Stimulated activated effector memory CD8-positive, alpha-beta T cell treated with anti-CD3 and anti-CD28 coated beads, Interleukin-12 subunit alpha, Interleukin-12 subunit beta, amount 100 ng/mL, for 72 hours (primary cell): ENCODE data around the gene KCTD1.

Experiments
- ATAC-seq: fragments of 150-1000 bp; cut with Tn5 transposase; 2 replicates; pipeline ENCODE4 v1.10.0; 2021
- DNase-seq, 2 donors: peaks; one replicate each; pipeline ENCODE4 v3.0.0; 2021 to 2022; ENCODE audit warnings: low spot score in 2 of 2
- H3K27ac Mint-ChIP-seq: one replicate; pipeline ENCODE4 v1.8.0; 2022; ENCODE audit warnings: mild to moderate bottlenecking, mixed read lengths
- H3K36me3 Mint-ChIP-seq: one replicate; pipeline ENCODE4 v1.8.0; 2022; ENCODE audit warnings: mild to moderate bottlenecking, mixed read lengths
- H3K4me1 Mint-ChIP-seq: one replicate; pipeline ENCODE4 v1.8.0; 2022; ENCODE audit warnings: mixed read lengths
- H3K4me3 Mint-ChIP-seq: one replicate; pipeline ENCODE4 v1.8.0; 2022; ENCODE audit warnings: mild to moderate bottlenecking, mixed read lengths
- H3K9me3 Mint-ChIP-seq: one replicate; pipeline ENCODE4 v1.8.0; 2022; ENCODE audit warnings: mixed read lengths

KCTD1 gene

DNA sequence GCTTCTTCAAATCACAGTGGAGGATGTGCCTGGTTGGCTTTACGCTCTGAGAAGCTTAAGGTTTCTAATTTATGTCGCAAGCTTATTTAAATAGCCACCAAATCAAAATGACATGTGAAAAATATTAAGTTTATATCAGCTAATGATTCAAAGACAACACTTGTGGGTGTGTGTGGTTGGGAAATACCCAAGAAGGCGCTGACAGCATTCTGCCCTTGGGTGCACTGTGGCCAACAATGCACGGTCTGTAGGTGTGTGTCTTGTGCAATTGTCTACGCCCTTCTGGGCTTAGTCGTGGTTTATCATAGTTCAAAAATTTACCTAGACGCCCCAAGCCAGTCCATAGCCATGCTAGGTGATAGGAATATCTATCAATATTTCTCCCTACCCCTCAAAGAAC, 60.9 kb downstream of the KCTD1 start:
- no peak for DNase-seq
- ATAC-seq: peak; percentile 91
- no peaks in the 10 kb centered on the region for H3K9me3 Mint-ChIP-seq
- H3K4me1 Mint-ChIP-seq: no peaks in the 10 kb centered on the region
- no peak overlapping the region for H3K4me3 Mint-ChIP-seq
- no peaks in the 10 kb centered on the region for H3K36me3 Mint-ChIP-seq
- H3K27ac Mint-ChIP-seq: no peak overlapping the region

DNA sequence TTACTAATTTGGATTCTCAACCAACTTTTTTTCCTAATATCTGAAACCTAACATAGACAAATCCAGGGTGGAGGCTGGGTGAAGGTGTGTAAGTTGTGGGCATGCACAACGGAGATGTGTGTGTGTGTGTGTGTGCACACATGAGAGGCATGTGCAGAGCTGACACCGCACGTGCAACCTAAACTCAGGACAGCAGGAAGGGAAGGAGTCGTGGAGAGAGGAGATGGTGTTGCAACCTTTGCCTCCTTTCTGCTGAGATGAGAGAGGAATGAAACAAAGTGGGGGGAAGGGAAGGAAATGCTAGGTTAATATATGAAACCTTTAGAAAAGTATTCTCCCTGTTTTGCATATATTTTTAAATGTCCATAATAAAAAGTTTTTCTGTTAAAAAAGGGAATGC, 64.7 kb downstream of the KCTD1 start:
- Mint-ChIP-seq H3K27ac (no peak overlapping the region), H3K36me3 (no peaks in the 10 kb centered on the region), H3K4me1 (no peaks in the 10 kb centered on the region), H3K4me3 (no peak overlapping the region), H3K9me3 (no peaks in the 10 kb centered on the region)
- no peak for DNase-seq
- ATAC-seq: no peak

- Mint-ChIP-seq H3K36me3 (no peaks in the 10 kb centered on the region), H3K27ac (no peak overlapping the region), H3K4me1 (no peaks in the 10 kb centered on the region), H3K4me3 (no peak overlapping the region), H3K9me3 (no peaks in the 10 kb centered on the region)
- ATAC-seq (no peak), DNase-seq (no peak)
These were observed 65.8 kb downstream of the KCTD1 start for GRCh38 chr18:26482569-26482968.

DNA sequence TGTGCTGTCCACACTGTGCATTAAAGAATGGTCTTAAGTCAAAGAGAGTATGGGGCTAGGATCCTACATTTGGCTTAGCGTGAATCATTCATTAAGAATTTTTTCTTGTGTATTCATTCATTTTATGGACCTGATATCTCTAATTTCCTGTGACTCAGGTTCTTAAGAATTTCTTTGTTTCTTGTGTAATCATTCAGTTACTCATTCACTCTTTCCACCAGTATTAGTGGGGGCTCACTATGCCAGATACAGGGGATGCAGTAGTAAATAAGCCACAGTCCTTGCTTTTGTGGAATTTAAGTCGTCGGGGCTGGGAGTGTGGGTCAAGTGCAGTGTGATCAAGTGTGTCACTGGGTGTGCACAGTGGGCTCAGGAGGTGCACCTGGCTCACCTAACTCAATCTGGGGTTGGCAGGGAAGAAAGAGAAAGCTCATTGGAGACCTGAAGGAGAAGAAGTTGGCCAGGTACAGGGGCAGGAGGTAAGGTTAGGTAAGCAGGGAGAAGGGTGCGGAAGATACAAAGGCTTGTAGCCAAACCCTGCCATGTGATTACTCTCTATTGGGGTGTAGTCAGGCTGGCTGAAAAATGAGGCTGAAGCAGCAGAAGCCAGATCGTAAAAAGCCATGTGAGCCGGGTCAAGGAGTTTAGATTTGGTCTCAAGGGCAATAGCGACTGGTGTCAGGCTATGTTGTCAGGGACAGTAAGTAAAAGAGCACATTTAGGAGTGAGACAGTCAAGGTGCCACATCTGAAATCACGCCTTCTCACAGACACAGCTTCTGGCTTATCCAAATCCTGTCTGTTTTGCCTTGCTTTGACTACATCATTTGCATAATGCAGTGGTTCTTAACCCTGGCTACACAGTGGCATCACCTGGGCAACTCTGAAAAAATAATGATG, 67.2 kb downstream of the KCTD1 start:
- H3K36me3 Mint-ChIP-seq: no peaks in the 10 kb centered on the region
- H3K9me3 Mint-ChIP-seq: no peaks in the 10 kb centered on the region
- no peak for DNase-seq
- no peak overlapping the region for H3K27ac Mint-ChIP-seq
- no peaks in the 10 kb centered on the region for H3K4me1 Mint-ChIP-seq
- no peak for ATAC-seq
- no peak overlapping the region for H3K4me3 Mint-ChIP-seq

DNA sequence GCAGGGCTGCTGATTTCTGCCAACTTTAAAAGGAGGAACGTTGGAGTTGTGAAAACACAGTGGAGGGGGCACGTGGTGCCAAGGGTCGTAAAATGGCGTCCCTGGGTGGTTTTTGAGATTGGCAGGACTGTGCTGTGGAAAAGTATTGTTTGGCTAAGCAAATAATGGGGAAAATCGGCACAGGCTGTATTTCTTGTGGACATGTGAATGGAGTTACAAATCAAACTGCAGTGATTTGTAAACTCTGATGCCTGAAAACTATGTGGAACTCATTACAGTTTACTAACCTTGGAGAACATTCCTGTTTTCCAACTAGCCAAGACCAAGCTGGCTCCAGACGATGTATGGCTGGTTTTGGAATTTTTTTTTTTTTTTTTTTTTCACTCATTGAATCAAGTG, 68.7 kb downstream of the KCTD1 start:
- no peaks in the 10 kb centered on the region for H3K36me3 Mint-ChIP-seq
- H3K4me1 Mint-ChIP-seq: no peaks in the 10 kb centered on the region
- no peaks in the 10 kb centered on the region for H3K9me3 Mint-ChIP-seq

DNA sequence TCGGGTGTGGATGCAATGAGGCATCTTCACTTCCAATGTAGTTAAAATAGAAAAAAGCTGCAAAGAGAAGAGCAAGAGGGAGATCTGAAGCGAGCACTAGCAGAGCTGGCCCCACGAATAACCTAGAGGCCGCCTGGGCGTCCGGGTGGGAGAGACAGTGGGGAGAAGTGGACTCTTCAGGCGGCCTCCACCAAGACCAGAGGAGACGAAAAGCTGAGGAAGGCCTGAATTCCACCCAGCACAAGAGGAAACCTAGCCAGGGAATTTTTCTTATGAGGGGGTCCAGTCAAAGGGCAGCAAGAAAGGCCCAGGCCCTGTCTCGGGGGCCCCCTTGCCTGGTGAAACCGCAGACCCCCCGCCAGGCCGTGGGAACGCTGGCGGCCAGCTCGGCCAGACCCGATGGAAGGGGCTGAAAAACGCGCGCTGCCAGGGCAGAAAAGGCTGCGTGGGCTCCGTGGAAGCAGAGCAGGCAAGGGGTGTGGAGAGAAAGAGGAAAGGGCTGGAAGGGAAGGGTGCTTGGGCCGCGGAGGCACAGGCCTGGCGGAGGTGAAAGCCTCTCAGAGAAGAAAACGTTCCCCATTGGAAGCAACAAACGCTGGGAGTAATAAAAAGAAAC, 69.2 kb downstream of the KCTD1 start:
- no peaks in the 10 kb centered on the region for H3K9me3 Mint-ChIP-seq
- H3K4me3 Mint-ChIP-seq: no peak overlapping the region
- no peaks in the 10 kb centered on the region for H3K36me3 Mint-ChIP-seq
- H3K4me1 Mint-ChIP-seq: no peaks in the 10 kb centered on the region
- no peak for ATAC-seq
- H3K27ac Mint-ChIP-seq: no peak overlapping the region
- DNase-seq: no peak

More for the DNA sequence above, 68.7 kb downstream of the KCTD1 start:
- Mint-ChIP-seq H3K4me3 (no peak overlapping the region), H3K27ac (no peak overlapping the region)
- ATAC-seq (no peak), DNase-seq (no peak)

GRCh38 chr18:26477828-26478466, 70.4 kb downstream of the KCTD1 start:
- Mint-ChIP-seq H3K27ac (no peak overlapping the region), H3K4me1 (no peaks in the 10 kb centered on the region), H3K9me3 (no peaks in the 10 kb centered on the region), H3K36me3 (no peaks in the 10 kb centered on the region), H3K4me3 (no peak overlapping the region)
- DNase-seq: no peak
- no peak for ATAC-seq

GRCh38 chr18:26476697-26477096, 71.7 kb downstream of the KCTD1 start:
- Mint-ChIP-seq H3K27ac (no peak overlapping the region), H3K36me3 (no peaks in the 10 kb centered on the region), H3K4me3 (no peak overlapping the region), H3K9me3 (no peaks in the 10 kb centered on the region), H3K4me1 (no peaks in the 10 kb centered on the region)
- DNase-seq (no peak), ATAC-seq (no peak)

DNA sequence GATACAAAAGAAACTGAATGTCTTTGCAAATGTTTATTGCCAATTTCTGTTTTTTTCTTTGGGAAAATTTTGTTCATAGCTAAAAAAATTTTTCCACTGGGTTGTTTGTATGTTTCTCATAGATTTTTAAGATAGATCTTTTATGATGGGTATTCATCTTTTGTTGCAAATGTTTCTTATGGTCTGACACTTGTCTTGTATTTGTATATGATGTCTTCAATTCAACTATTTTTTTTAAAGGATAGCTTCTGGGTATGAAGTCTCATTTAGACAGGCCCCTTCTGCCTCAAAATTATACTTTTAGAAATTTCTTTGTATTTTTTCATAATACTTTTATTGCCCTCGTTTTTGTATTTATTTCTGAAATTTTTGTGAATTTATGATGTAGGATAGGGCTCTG, 73.8 kb downstream of the KCTD1 start:
- no peak for DNase-seq
- H3K27ac Mint-ChIP-seq: no peak overlapping the region
- H3K9me3 Mint-ChIP-seq: no peaks in the 10 kb centered on the region
- no peak overlapping the region for H3K4me3 Mint-ChIP-seq
- no peak for ATAC-seq
- H3K36me3 Mint-ChIP-seq: no peaks in the 10 kb centered on the region
- H3K4me1 Mint-ChIP-seq: no peaks in the 10 kb centered on the region

DNA sequence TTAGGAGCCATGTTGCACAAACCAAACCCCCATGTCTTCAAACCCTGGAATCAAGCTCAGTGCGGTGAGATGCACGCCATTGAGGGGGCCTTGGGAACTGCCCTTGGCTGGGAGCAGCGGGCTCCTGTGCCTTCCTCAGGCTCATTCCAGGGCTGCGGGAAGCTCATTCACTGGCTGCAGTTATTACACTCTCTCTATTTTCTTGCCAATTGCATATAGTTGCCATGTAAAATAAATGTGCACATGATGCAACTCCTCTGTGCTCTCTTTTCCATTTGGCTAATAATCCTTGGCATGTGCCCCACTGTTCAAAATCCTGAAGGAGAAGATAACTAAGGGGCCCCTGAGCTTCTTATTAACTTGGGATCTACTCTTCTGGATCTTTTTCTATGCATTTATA, 74.7 kb downstream of the KCTD1 start:
- Mint-ChIP-seq H3K9me3 (no peaks in the 10 kb centered on the region), H3K36me3 (no peaks in the 10 kb centered on the region), H3K4me1 (no peaks in the 10 kb centered on the region), H3K27ac (no peak overlapping the region), H3K4me3 (no peak overlapping the region)
- no peak for DNase-seq
- ATAC-seq: no peak

DNA sequence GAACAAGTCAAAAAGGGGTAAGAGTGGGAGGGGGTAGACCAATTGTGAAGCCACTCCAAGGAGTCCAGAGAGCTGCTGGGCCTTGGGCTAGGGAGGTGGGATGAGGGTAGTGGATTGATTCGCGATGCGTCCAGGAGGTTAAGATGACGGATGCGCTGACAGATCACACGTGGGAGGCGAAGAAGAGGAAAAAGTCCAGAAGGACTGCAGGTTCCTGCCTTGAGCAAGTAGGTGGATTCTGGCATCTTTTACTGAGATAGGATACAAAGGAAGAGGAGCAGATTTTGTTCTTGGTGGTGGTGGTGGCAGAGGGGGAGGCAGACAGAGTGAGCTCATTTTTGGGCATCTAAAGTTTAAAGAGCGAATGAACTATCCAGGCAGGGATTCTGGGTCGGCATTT, 76.5 kb downstream of the KCTD1 start:
- ATAC-seq (no peak), DNase-seq (no peak)
- H3K9me3 Mint-ChIP-seq: no peaks in the 10 kb centered on the region
- no peak overlapping the region for H3K4me3 Mint-ChIP-seq
- no peaks in the 10 kb centered on the region for H3K4me1 Mint-ChIP-seq
- no peaks in the 10 kb centered on the region for H3K36me3 Mint-ChIP-seq
- no peak overlapping the region for H3K27ac Mint-ChIP-seq

- ATAC-seq (no peak), DNase-seq (no peak)
- Mint-ChIP-seq H3K4me1 (no peaks in the 10 kb centered on the region), H3K36me3 (no peaks in the 10 kb centered on the region), H3K27ac (no peak overlapping the region), H3K4me3 (no peak overlapping the region), H3K9me3 (no peaks in the 10 kb centered on the region)
These were observed 77.3 kb downstream of the KCTD1 start for GRCh38 chr18:26471027-26471426.

DNA sequence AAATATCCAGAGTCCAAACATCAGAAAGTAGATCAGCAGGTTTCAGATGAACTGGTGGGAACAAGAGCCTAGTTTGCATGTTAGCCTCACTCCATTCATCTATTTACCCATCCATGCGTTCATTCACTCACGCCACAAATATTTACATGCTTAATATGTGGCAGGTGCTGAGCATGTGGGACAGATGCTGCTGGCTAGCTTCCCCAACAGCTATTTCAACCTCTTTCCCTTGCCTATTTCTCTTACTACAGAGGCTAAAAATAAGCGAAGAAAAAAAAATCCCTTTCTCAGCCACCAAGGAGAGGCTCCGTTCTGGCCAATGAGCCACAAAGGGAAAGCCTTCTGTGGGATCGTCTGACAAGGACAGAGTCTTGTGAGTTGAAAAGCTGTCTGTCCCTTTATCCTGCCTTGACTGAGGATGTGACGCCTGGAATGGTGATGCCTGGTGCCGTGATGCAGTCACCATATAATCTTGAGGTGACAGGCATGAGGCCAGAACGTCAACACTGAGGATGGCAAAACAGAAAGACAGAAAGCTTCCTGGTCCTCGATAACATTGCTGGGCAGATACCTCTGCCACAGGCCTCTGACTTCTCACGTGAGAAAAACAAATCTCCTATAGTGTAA, 78.2 kb downstream of the KCTD1 start:
- H3K4me3 Mint-ChIP-seq: no peak overlapping the region
- no peak overlapping the region for H3K27ac Mint-ChIP-seq
- H3K4me1 Mint-ChIP-seq: no peaks in the 10 kb centered on the region
- no peaks in the 10 kb centered on the region for H3K9me3 Mint-ChIP-seq
- ATAC-seq (no peak), DNase-seq (no peak)
- H3K36me3 Mint-ChIP-seq: no peaks in the 10 kb centered on the region

DNA sequence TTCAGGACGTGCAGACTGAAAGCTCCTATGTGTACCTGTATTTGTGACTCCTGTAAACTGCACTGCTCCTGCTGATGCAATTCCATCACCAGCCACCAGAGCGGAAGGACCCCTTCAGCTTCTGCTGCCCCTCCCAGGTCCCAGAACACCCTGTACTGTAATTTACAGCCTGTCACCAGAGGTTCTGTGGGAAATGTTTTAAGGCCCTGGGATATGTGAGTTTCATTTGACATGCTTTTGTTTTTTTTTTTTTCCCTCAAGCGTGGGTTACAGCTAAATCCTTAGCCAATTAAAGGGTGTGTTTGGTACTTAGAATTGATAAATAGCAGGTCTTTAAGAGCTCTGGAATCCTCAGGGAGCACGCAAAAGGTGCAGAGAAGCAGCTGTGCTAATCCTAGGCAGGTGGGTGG, 79.4 kb downstream of the KCTD1 start:
- Mint-ChIP-seq H3K36me3 (no peaks in the 10 kb centered on the region), H3K4me1 (no peaks in the 10 kb centered on the region), H3K4me3 (no peak overlapping the region), H3K27ac (no peak overlapping the region), H3K9me3 (no peaks in the 10 kb centered on the region)
- DNase-seq (no peak), ATAC-seq (no peak)

DNA sequence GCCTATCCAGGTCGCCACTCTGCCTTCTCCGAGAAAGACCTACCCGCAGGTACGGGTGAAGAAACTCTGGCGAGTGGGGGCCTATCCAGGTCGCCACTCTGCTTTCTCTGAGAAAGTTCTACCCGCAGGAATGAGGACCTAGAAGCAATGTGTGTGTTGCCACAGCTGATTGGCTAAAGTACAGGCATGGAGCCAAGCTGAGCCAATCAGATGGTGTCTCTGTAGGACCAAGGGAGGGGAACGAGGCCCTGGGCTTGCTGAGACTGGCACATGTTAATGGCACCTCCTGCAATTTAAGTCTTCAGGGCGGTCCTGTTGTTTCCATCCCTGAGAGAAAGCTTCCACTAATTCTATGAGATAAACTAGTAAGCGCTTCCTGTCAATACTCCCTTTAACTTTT, 82.3 kb downstream of the KCTD1 start:
- DNase-seq (no peak), ATAC-seq (no peak)
- Mint-ChIP-seq H3K9me3 (no peaks in the 10 kb centered on the region), H3K27ac (no peak overlapping the region), H3K4me1 (no peaks in the 10 kb centered on the region), H3K4me3 (no peak overlapping the region), H3K36me3 (no peaks in the 10 kb centered on the region)
